Central memory CD8-positive, alpha-beta T cell (primary cell): ENCODE data around the gene ATP5F1D.
A peak's percentile ranks its signal among the peaks of the same experiment; 100 is the strongest.

ENCODE experiments used
- ATAC-seq: fragments of 150-1000 bp; cut with Tn5 transposase; replicated peaks from 2 replicates; pipeline ENCODE4 v1.10.0; 2022; ENCODE audit warnings: mild to moderate bottlenecking, moderate FRiP score, moderate number of reproducible peaks; ENCODE audit not compliant: poor library complexity, severe bottlenecking; ENCODE audit errors: extremely low read depth
- DNase-seq, 2 donors: peaks; one replicate each; pipeline ENCODE4 v3.0.0; 2021; ENCODE audit warnings: low spot score in 2 of 2
- H3K27ac Mint-ChIP-seq: one replicate; pipeline ENCODE4 v1.8.0; 2022; ENCODE audit warnings: low read depth, mild to moderate bottlenecking, moderate library complexity, mixed read lengths
- H3K27me3 Mint-ChIP-seq: one replicate; pipeline ENCODE4 v1.8.0; 2022; ENCODE audit warnings: mixed read lengths
- H3K36me3 Mint-ChIP-seq: one replicate; pipeline ENCODE4 v1.8.0; 2022; ENCODE audit warnings: mild to moderate bottlenecking, moderate library complexity, mixed read lengths; ENCODE audit not compliant: insufficient read depth
- H3K4me1 Mint-ChIP-seq: one replicate; pipeline ENCODE4 v1.8.0; 2022; ENCODE audit warnings: mixed read lengths
- H3K4me3 Mint-ChIP-seq: one replicate; pipeline ENCODE4 v1.8.0; 2022; ENCODE audit warnings: mild to moderate bottlenecking, moderate library complexity, mixed read lengths
- H3K9me3 Mint-ChIP-seq: one replicate; pipeline ENCODE4 v1.8.0; 2022; ENCODE audit warnings: mixed read lengths

ATP5F1D gene

GRCh38 chr19:1279782-1280341 is 38.3 kb downstream of the ATP5F1D start:
- no peaks in the 10 kb centered on the region for H3K9me3 Mint-ChIP-seq
- peaks cover 27% of the 10 kb centered on the region for H3K4me1 Mint-ChIP-seq
- DNase-seq (peak; percentile 58 to 67), ATAC-seq (no peak)
- H3K36me3 Mint-ChIP-seq, result peaks cover 15% of the 10 kb centered on the region
- peak overlapping the region; percentile 50 for H3K4me3 Mint-ChIP-seq
- peak overlapping the region; percentile 87 for H3K27ac Mint-ChIP-seq
- H3K27me3 Mint-ChIP-seq, result peaks cover 11% of the 10 kb centered on the region

- ATAC-seq (no peak), DNase-seq (no peak)
- Mint-ChIP-seq H3K27me3 (peaks cover 15% of the 10 kb centered on the region), H3K4me1 (peaks cover 27% of the 10 kb centered on the region), H3K9me3 (no peaks in the 10 kb centered on the region), H3K27ac (peak overlapping the region; percentile 87), H3K36me3 (peaks cover 9% of the 10 kb centered on the region), H3K4me3 (no peak overlapping the region)
Measured at GRCh38 chr19:1280636-1281568, 39.4 kb downstream of the ATP5F1D start.

GRCh38 chr19:1281569-1282287 is 40.2 kb downstream of the ATP5F1D start:
- DNase-seq (no peak), ATAC-seq (no peak)
- Mint-ChIP-seq H3K9me3 (no peaks in the 10 kb centered on the region), H3K36me3 (peaks cover 7% of the 10 kb centered on the region), H3K4me1 (peaks cover 24% of the 10 kb centered on the region), H3K27ac (no peak overlapping the region), H3K4me3 (no peak overlapping the region), H3K27me3 (peaks cover 22% of the 10 kb centered on the region)

GRCh38 chr19:1282588-1283206 is 41.1 kb downstream of the ATP5F1D start:
- ATAC-seq, result no peak
- Mint-ChIP-seq H3K27ac (no peak overlapping the region), H3K4me1 (peaks cover 22% of the 10 kb centered on the region), H3K27me3 (peaks cover 24% of the 10 kb centered on the region), H3K9me3 (no peaks in the 10 kb centered on the region), H3K36me3 (peaks cover 7% of the 10 kb centered on the region), H3K4me3 (no peak overlapping the region)
- DNase-seq, result no peak

- H3K4me3 Mint-ChIP-seq, result no peak overlapping the region
- no peak for ATAC-seq
- H3K4me1 Mint-ChIP-seq, result peaks cover 22% of the 10 kb centered on the region
- no peak overlapping the region for H3K27ac Mint-ChIP-seq
- H3K27me3 Mint-ChIP-seq, result peaks cover 24% of the 10 kb centered on the region
- peaks cover 5% of the 10 kb centered on the region for H3K36me3 Mint-ChIP-seq
- no peak for DNase-seq
- no peaks in the 10 kb centered on the region for H3K9me3 Mint-ChIP-seq
Measured at GRCh38 chr19:1283207-1283916, 41.8 kb downstream of the ATP5F1D start.

GRCh38 chr19:1283917-1284292 is 42.4 kb downstream of the ATP5F1D start:
- no peak for DNase-seq
- Mint-ChIP-seq H3K36me3 (peaks cover 5% of the 10 kb centered on the region), H3K27me3 (peaks cover 24% of the 10 kb centered on the region), H3K4me3 (no peak overlapping the region), H3K27ac (no peak overlapping the region), H3K9me3 (no peaks in the 10 kb centered on the region), H3K4me1 (peaks cover 22% of the 10 kb centered on the region)
- ATAC-seq, result no peak

- H3K9me3 Mint-ChIP-seq, result no peaks in the 10 kb centered on the region
- no peak overlapping the region for H3K27ac Mint-ChIP-seq
- H3K27me3 Mint-ChIP-seq, result peaks cover 24% of the 10 kb centered on the region
- DNase-seq, result no peak
- ATAC-seq, result no peak
- H3K4me3 Mint-ChIP-seq, result peak overlapping the region; percentile 40
- H3K4me1 Mint-ChIP-seq, result peaks cover 21% of the 10 kb centered on the region
- peaks cover 5% of the 10 kb centered on the region for H3K36me3 Mint-ChIP-seq
Measured at GRCh38 chr19:1284293-1284978, 42.9 kb downstream of the ATP5F1D start.

- Mint-ChIP-seq H3K27me3 (peaks cover 24% of the 10 kb centered on the region), H3K36me3 (peaks cover 2% of the 10 kb centered on the region), H3K27ac (no peak overlapping the region), H3K4me1 (peaks cover 14% of the 10 kb centered on the region), H3K9me3 (no peaks in the 10 kb centered on the region), H3K4me3 (peak overlapping the region; percentile 40)
- DNase-seq (no peak), ATAC-seq (no peak)
Measured at GRCh38 chr19:1284979-1285736, 43.6 kb downstream of the ATP5F1D start.

GRCh38 chr19:1285737-1286360 is 44.3 kb downstream of the ATP5F1D start, which contains the start of gene EFNA2:
Gene EFNA2, plus strand, starts transcription at chr19:1285873. Its CDS starts 296 bp downstream, at chr19:1286169.
- peak within 1 kb of the TSS; percentile 69 for H3K4me3 Mint-ChIP-seq
- peaks cover 2% of the 10 kb centered on the region for H3K36me3 Mint-ChIP-seq
- ATAC-seq (no peak), DNase-seq (no peak)
- H3K27me3 Mint-ChIP-seq, result peaks cover 24% of the 10 kb centered on the region
- H3K4me1 Mint-ChIP-seq, result peaks cover 9% of the 10 kb centered on the region
- H3K27ac Mint-ChIP-seq, result no peak within 1 kb of the TSS
- no peaks in the 10 kb centered on the region for H3K9me3 Mint-ChIP-seq

- Mint-ChIP-seq H3K27ac (no peak overlapping the region), H3K4me1 (peaks cover 6% of the 10 kb centered on the region), H3K9me3 (no peaks in the 10 kb centered on the region), H3K36me3 (no peaks in the 10 kb centered on the region), H3K27me3 (peaks cover 24% of the 10 kb centered on the region), H3K4me3 (peak overlapping the region; percentile 69)
- ATAC-seq (no peak), DNase-seq (no peak)
Measured at GRCh38 chr19:1286487-1287353, 45.2 kb downstream of the ATP5F1D start.
